Activated naive CD8-positive, alpha-beta T cell treated with anti-CD3 and anti-CD28 coated beads for 36 hours (primary cell): ENCODE data around the gene LDLRAD4. TPM values are rescaled to one million over a fixed set of nuclear protein-coding genes. Genes with fewer than 3 reads are reported as not detected.

Experiments used
- DNase-seq: peaks from one replicate; pipeline ENCODE4 v3.0.0; 2021
- H3K27ac Mint-ChIP-seq: one replicate; pipeline ENCODE4 v1.8.0; 2022; ENCODE audit warnings: mild to moderate bottlenecking, moderate library complexity, mixed read lengths
- H3K27me3 Mint-ChIP-seq: one replicate; pipeline ENCODE4 v1.8.0; 2022; ENCODE audit warnings: mild to moderate bottlenecking, mixed read lengths
- H3K36me3 Mint-ChIP-seq: one replicate; pipeline ENCODE4 v1.8.0; 2021; ENCODE audit warnings: mild to moderate bottlenecking, mixed read lengths
- H3K4me1 Mint-ChIP-seq: one replicate; pipeline ENCODE4 v1.8.0; 2021; ENCODE audit warnings: mixed read lengths
- H3K4me3 Mint-ChIP-seq: one replicate; pipeline ENCODE4 v1.8.0; 2022; ENCODE audit warnings: mild to moderate bottlenecking, moderate library complexity, mixed read lengths
- H3K9me3 Mint-ChIP-seq: one replicate; pipeline ENCODE4 v1.8.0; 2022; ENCODE audit warnings: mixed read lengths
- total RNA-seq, 2 experiments: library from RNA; stranded (reverse); gene quantifications; one replicate each; pipeline ENCODE4 v1.2.3, GENCODE V29; 2021

LDLRAD4 gene
- total RNA-seq, 2 experiments from 2014 or later, result 27.4 to 27.5 TPM

- no peak overlapping the region for H3K27ac Mint-ChIP-seq
- no peaks in the 10 kb centered on the region for H3K9me3 Mint-ChIP-seq
- peaks cover 4% of the 10 kb centered on the region for H3K36me3 Mint-ChIP-seq
Measured at GRCh38 chr18:13524054-13524453, 305.5 kb downstream of the LDLRAD4 start.

GRCh38 chr18:13524811-13525210, 306.3 kb downstream of the LDLRAD4 start:
- Mint-ChIP-seq H3K9me3 (no peaks in the 10 kb centered on the region), H3K36me3 (peaks cover 2% of the 10 kb centered on the region), H3K27ac (no peak overlapping the region), H3K4me3 (no peak overlapping the region), H3K4me1 (peaks cover 24% of the 10 kb centered on the region), H3K27me3 (no peaks in the 10 kb centered on the region)
- DNase-seq, result no peak

More at GRCh38 chr18:13524054-13524453, 305.5 kb downstream of the LDLRAD4 start:
- Mint-ChIP-seq H3K4me1 (peaks cover 24% of the 10 kb centered on the region), H3K4me3 (no peak overlapping the region), H3K27me3 (no peaks in the 10 kb centered on the region)
- no peak for DNase-seq

GRCh38 chr18:13525381-13526029, 306.9 kb downstream of the LDLRAD4 start:
- no peak overlapping the region for H3K27ac Mint-ChIP-seq
- no peak for DNase-seq
- H3K27me3 Mint-ChIP-seq, result no peaks in the 10 kb centered on the region
- no peaks in the 10 kb centered on the region for H3K9me3 Mint-ChIP-seq
- H3K4me1 Mint-ChIP-seq, result peaks cover 24% of the 10 kb centered on the region
- peaks cover 2% of the 10 kb centered on the region for H3K36me3 Mint-ChIP-seq
- no peak overlapping the region for H3K4me3 Mint-ChIP-seq

GRCh38 chr18:13526519-13526918, 308.0 kb downstream of the LDLRAD4 start:
- no peak for DNase-seq
- H3K27me3 Mint-ChIP-seq, result no peaks in the 10 kb centered on the region
- H3K27ac Mint-ChIP-seq, result no peak overlapping the region

GRCh38 chr18:13527256-13527655, 308.7 kb downstream of the LDLRAD4 start:
- Mint-ChIP-seq H3K9me3 (no peaks in the 10 kb centered on the region), H3K27ac (no peak overlapping the region), H3K36me3 (peaks cover 2% of the 10 kb centered on the region), H3K4me3 (no peak overlapping the region), H3K4me1 (peaks cover 17% of the 10 kb centered on the region), H3K27me3 (no peaks in the 10 kb centered on the region)
- DNase-seq, result no peak

More at GRCh38 chr18:13526519-13526918, 308.0 kb downstream of the LDLRAD4 start:
- Mint-ChIP-seq H3K36me3 (peaks cover 2% of the 10 kb centered on the region), H3K4me1 (peaks cover 20% of the 10 kb centered on the region), H3K9me3 (no peaks in the 10 kb centered on the region), H3K4me3 (no peak overlapping the region)

GRCh38 chr18:13527730-13528129, 309.2 kb downstream of the LDLRAD4 start:
- Mint-ChIP-seq H3K36me3 (peaks cover 2% of the 10 kb centered on the region), H3K4me3 (no peak overlapping the region), H3K27ac (no peak overlapping the region), H3K9me3 (no peaks in the 10 kb centered on the region), H3K4me1 (peaks cover 17% of the 10 kb centered on the region), H3K27me3 (no peaks in the 10 kb centered on the region)
- DNase-seq, result no peak

- DNase-seq, result no peak
- peaks cover 2% of the 10 kb centered on the region for H3K36me3 Mint-ChIP-seq
- no peak overlapping the region for H3K4me3 Mint-ChIP-seq
- H3K4me1 Mint-ChIP-seq, result peaks cover 25% of the 10 kb centered on the region
- H3K27ac Mint-ChIP-seq, result no peak overlapping the region
- H3K27me3 Mint-ChIP-seq, result no peaks in the 10 kb centered on the region
- no peaks in the 10 kb centered on the region for H3K9me3 Mint-ChIP-seq
Measured at GRCh38 chr18:13528739-13529392, 310.3 kb downstream of the LDLRAD4 start.

GRCh38 chr18:13530033-13530878, 311.7 kb downstream of the LDLRAD4 start:
- peaks cover 1% of the 10 kb centered on the region for H3K36me3 Mint-ChIP-seq
- H3K4me1 Mint-ChIP-seq, result peaks cover 30% of the 10 kb centered on the region
- no peak for DNase-seq
- H3K9me3 Mint-ChIP-seq, result no peaks in the 10 kb centered on the region
- H3K27ac Mint-ChIP-seq, result no peak overlapping the region
- H3K4me3 Mint-ChIP-seq, result no peak overlapping the region
- no peaks in the 10 kb centered on the region for H3K27me3 Mint-ChIP-seq

- H3K9me3 Mint-ChIP-seq, result no peaks in the 10 kb centered on the region
- H3K36me3 Mint-ChIP-seq, result peaks cover 3% of the 10 kb centered on the region
- H3K27me3 Mint-ChIP-seq, result no peaks in the 10 kb centered on the region
- H3K27ac Mint-ChIP-seq, result no peak overlapping the region
- peaks cover 35% of the 10 kb centered on the region for H3K4me1 Mint-ChIP-seq
- H3K4me3 Mint-ChIP-seq, result no peak overlapping the region
- DNase-seq, result no peak
Measured at GRCh38 chr18:13530879-13531387, 312.4 kb downstream of the LDLRAD4 start.

- H3K4me1 Mint-ChIP-seq, result peaks cover 32% of the 10 kb centered on the region
- no peaks in the 10 kb centered on the region for H3K27me3 Mint-ChIP-seq
- peaks cover 3% of the 10 kb centered on the region for H3K36me3 Mint-ChIP-seq
- no peak for DNase-seq
- H3K9me3 Mint-ChIP-seq, result no peaks in the 10 kb centered on the region
- H3K4me3 Mint-ChIP-seq, result no peak overlapping the region
- H3K27ac Mint-ChIP-seq, result no peak overlapping the region
Measured at GRCh38 chr18:13531681-13532325, 313.2 kb downstream of the LDLRAD4 start.

- Mint-ChIP-seq H3K27ac (no peak overlapping the region), H3K9me3 (no peaks in the 10 kb centered on the region), H3K4me3 (no peak overlapping the region), H3K36me3 (peaks cover 3% of the 10 kb centered on the region), H3K27me3 (no peaks in the 10 kb centered on the region), H3K4me1 (peaks cover 38% of the 10 kb centered on the region)
- no peak for DNase-seq
Measured at GRCh38 chr18:13532406-13533075, 314.0 kb downstream of the LDLRAD4 start.

- Mint-ChIP-seq H3K4me3 (no peak overlapping the region), H3K36me3 (peaks cover 6% of the 10 kb centered on the region), H3K27me3 (no peaks in the 10 kb centered on the region), H3K9me3 (no peaks in the 10 kb centered on the region), H3K27ac (no peak overlapping the region), H3K4me1 (peaks cover 54% of the 10 kb centered on the region)
- no peak for DNase-seq
Measured at GRCh38 chr18:13534631-13535030, 316.1 kb downstream of the LDLRAD4 start.

- Mint-ChIP-seq H3K9me3 (no peaks in the 10 kb centered on the region), H3K4me1 (peaks cover 73% of the 10 kb centered on the region), H3K27ac (no peak overlapping the region), H3K4me3 (no peak overlapping the region), H3K27me3 (no peaks in the 10 kb centered on the region), H3K36me3 (peaks cover 16% of the 10 kb centered on the region)
- DNase-seq, result no peak
Measured at GRCh38 chr18:13536578-13536977, 318.0 kb downstream of the LDLRAD4 start.

- no peak overlapping the region for H3K27ac Mint-ChIP-seq
- no peak for DNase-seq
- H3K36me3 Mint-ChIP-seq, result peaks cover 17% of the 10 kb centered on the region
- no peaks in the 10 kb centered on the region for H3K27me3 Mint-ChIP-seq
- no peak overlapping the region for H3K4me3 Mint-ChIP-seq
- H3K4me1 Mint-ChIP-seq, result peaks cover 80% of the 10 kb centered on the region
- H3K9me3 Mint-ChIP-seq, result no peaks in the 10 kb centered on the region
Measured at GRCh38 chr18:13537022-13537780, 318.6 kb downstream of the LDLRAD4 start.
